NCI-H2171 (cell line): ENCODE measurements around the gene NFIC.
"Not testable (repeated sequence)": the region's sequence is repeated elsewhere in the genome, so short reads cannot be mapped to it uniquely, and the experiment has no call there.

ENCODE experiments used
- DNase-seq: peaks from one replicate; lab custom pipeline; 2025; lab: John Stamatoyannopoulos, UW

NFIC gene

DNA sequence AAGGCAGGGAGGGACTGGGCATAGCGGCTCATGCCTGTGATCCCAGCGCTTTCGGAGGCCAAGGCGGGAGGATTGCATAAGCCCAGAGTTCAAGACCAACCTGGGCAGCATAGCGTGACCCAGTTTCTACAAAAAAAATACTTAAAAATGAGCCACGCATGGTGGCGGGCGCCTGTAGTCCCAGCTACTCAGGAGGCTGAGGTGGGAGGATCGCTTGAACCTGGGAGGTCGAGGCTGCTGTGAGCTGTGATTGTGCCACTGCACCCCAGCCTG is 86.5 kb downstream of the NFIC start:
- DNase-seq = not testable (repeated sequence)

DNA sequence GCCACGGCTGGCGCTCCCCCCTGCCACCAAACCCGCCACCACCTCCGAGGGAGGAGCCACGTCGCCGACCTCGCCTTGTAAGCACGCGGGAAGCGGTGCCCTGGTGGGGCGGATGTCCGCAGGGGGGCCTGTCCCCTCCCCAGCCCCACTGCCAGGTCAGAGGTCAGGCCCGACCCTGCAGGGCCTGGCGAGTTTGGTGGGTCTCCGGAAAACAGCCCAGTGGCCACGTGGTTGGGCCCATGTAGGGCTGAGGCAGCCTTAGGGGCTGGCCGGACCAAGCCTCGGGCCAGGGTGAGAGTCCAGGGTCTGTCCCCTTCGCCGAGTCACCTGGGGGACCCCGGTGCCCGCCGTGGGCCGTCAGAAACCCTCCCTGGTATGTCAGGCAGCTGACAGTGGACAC is 87.5 kb downstream of the NFIC start:
- no peak for DNase-seq

GRCh38 chr19:3454656-3455392 is 88.4 kb downstream of the NFIC start:
- no peak for DNase-seq

- no peak for DNase-seq
These were observed 89.1 kb downstream of the NFIC start for GRCh38 chr19:3455393-3455955.

DNA sequence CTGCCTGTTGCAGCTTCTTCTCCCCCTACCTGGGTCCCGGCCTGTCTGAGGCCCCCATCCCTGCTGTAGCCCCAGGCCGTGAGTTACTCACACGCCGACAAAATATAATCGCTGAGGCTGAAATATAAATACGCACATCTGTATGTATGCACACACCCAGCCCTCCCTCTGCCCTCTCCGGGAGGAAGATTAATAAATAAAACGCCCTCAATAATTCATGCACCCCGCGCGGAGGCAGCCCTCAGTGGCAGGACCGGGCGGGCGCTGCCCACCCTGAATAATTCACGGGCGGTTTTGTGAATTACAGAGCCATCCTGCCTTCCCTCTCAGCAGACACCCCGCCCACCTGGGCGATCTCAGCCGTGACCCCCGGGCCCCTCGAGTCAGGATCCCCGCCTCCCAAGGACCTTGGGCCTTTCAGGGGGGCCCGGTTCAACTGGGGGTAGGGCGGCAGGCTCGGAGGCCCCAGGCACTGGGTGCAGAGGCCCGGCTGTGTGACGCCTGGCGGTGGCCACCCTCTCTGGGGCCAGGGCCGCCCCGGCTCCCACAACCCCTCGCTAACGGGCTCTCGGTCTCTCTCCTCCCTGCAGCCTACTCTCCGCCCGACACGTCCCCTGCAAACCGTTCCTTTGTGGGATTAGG is 89.7 kb downstream of the NFIC start:
- no peak for DNase-seq

- no peak for DNase-seq
These were observed 90.6 kb downstream of the NFIC start for GRCh38 chr19:3456925-3457527.

DNA sequence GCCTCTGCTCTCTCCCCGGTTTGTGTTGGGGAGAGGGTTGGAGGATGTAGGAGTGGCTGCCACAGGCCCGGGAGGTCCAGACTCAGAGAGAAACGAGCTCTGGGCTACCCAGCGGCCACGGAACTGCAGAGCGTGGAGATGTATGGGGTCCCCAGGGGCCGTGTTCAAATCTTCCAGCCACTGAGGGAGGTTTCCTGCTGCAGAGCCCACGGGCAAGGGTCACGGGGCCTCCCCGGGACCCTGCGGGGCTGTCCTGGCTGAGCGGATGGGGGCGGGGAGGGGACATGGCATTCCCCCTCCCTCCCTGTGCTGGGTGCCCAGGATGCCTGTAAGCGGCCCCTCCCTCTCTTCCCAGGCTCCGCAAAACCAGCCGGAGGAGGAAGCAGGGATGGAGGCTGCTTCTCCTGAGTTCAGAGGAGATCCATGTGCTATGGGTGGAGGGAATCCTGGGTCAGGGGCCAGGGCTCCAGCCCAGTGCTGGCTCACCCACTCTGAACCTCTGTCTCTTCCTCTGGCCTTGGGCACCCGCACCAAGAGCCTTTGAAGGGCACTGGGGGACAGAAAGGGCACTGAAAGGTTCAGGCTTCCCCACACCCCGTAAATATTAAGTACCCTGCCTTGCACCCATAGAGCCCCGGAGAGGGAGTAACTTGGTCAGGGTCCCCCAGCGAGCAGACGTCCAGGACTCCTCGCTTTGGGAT is 91.3 kb downstream of the NFIC start:
- DNase-seq = no peak

GRCh38 chr19:3458229-3459088 is 92.1 kb downstream of the NFIC start:
- no peak for DNase-seq

DNA sequence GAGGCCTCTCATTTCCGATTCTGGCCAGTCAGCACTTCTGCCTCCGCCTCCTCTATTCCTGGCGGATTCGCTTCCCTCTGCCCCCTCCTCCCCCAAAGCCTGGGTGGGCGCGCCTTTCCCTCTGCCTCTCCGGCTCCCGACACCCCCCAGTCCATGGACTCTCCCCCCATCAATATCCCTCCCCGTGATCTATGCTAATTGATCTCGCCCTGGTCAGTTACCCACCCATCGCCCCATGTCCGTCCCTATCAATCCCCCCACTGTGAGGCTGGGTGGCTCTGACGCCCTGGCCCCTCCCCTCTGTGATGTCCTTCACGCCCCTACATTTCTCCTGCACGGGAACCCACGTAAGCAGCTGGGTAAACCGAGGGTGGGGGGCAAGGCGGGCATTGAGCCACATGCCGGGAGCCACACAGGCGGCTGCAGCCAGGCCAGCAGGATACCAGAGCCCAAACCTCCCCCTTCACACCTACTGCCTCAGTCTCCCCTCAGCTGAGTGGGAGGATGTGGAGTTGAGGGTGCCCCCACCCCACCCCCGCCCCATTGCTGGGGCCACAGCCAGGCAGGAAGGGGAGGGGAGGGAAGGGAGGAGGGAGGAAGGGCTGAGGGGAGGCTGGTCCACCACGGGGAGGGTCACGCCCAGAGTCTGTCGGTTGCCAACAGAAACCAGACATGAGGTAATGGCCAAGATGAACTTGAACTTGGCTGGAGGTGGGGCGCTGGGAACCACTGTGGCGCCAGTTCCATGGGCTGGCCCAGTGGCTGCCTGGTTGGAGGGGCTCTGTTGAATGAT is 92.9 kb downstream of the NFIC start:
- no peak for DNase-seq

DNA sequence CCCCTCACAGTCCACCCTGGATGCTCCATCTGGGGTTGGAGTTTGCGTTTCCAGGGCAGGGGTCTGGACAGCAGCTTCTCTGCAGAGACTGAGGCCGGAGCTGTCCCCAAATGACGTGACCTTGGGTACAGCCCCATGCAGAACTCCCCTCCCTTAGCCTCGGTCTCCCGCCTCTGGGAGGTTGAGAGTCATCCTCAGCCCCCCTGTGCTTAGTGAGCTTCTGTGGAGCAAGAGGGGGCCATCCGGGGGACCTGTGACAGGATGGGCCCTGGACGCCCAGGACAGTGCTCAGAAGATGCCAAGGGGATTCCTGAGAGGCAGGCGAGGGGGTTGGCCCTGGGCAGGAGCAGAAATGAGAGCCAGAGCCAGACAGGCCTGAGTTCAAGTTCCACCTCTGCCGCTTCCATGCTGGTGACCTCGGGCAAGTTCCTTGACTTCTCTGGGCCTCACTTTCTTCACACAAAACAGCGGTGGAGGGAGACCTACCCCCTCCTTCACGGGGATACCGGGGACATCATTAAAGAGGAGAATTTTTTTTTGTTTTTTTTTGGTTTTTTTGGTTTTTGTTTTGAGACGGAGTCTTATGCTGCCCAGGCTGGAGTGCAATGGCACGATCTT is 93.7 kb downstream of the NFIC start:
- DNase-seq = no peak

DNA sequence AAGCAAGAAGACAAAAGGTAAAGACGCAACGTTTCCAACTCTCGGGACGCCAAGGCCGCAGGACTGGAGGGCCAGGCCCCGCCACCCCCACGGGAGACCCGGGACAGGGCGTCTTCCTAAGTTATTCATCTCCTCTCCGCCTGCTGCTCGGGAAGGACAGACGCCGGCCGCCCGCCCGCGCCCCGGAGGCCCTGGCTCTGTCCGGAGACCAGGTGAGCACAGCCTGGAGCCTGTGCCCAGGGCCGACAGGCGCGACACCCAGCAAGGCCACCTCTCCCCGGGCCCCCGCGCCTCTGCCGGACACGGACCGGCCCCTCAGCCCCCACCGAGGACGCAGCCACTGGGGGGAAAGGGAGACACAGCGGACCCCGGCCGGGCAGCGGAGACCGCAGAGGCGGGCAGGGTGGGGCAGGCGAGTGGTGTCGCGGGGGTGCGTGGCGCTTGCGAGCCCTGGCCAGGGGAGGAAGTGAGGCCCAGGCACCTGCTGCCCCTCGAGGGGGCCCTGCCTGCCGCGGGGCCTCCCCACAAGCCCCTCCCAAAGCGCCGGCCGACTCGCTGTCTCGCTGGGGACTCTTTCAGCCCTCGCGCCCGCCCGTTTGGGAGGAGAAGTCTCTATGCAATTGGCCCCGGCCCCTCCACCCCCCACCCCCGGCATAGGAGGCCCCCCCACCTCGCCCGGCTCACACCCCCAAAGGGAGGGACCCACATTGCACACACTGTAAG is 96.8 kb downstream of the NFIC start:
- no peak for DNase-seq

GRCh38 chr19:3463714-3464586 is 97.6 kb downstream of the NFIC start:
- no peak for DNase-seq

DNA sequence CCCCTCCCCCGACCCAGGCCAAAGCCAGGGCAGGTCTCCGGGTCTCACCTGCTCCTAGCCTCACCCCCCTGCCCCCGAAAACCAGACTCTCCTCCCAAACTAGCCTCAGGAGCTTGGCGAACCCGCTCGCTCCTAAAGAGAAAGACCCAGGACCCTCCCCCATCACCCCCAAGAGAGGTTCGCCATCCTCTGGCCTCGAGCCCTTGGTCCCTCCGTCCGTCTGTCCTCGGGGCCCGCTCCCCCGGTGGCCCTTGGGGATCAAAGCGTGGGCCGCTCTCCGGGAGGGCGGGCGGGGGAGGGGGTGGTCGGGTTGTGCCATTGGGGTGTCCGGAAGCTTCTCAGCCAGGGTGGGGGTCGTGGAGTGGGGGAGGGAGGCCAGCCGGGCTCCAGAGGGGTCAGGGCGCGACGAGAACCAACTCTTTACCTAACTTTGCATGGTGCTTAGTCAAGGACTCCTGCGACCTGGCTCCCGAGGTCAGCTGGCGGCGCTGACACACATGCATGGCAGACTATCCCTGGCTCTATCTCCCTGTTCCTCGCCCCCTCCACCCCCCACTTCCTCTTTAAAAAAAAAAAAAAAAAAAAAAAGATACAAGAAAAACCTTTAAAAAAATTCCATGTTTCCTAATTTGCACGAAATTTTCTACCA is 98.3 kb downstream of the NFIC start:
- DNase-seq = no peak

DNA sequence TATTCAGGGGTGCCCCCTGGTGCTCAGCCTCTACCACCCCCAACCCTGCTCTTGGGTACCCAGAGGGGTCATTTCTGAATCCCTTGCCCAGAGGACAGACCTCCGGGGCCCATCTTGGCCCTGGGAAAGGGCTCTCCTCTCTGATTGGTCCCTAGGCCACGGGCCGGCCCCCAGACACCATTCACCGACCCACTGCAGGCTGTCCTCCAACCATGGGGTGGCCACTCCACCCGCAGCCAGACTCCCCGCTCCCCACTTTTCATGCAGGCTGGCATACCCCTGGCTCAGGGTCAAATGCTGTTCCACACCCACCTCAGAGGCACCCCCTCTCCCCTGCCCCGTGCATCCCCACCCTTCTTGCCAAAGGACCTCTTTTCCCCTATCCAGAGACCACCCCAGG is 99.2 kb downstream of the NFIC start:
- DNase-seq = no peak

DNA sequence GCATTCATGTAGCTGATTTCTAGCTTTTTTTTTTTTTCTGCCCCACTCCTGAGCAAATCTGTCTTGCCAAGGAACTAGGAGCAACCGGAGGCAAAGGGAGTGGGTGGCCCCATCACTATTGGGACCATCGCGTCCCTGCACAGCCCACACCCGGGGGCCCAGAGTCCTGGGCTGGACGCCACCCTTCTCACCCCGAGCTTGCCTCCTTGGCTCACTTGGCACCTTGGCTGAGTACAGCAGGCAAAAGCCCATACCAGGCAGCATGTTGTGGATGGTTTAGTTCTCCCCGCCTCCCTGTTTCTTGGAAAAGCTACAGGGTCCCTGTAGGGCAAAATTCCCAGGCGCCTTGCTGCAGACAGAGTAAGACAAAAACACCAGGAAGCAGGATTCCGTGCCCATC is 100.3 kb downstream of the NFIC start:
- no peak for DNase-seq

DNA sequence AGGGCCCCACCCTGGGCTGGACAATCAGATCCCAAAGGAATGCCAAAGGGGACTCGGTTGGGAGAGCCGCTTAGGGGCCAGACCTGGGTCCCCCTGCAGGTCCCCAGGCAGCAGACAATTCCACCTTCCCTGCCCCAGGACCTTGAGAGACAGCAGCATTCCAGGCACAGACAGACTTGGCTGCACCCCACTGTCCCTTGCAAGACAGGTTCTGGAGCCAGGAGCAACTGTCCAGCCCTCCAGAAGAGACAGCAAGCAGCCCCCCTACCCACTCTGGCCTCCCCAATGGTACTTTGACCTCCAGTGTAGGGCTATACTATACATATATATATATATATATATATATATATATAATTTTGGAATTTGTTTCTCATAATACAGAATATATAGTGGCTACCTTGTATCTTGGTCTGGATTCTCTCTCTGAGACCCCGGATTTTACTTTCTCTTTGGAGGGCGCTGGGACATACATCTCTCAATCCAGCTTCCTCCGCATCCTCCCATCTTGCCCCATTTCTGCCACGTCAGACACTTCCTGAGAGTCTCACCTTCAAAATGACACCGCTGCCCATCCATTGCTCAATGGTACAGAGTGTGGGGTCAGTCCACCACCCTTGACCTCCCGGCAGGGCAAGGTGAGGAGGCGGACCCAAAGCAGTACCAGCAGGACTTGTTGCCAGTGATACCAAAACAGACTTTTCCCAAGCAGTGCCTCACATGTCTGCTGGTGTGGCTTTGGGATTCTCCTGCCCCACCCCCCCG is 101.2 kb downstream of the NFIC start:
- DNase-seq = no peak

DNA sequence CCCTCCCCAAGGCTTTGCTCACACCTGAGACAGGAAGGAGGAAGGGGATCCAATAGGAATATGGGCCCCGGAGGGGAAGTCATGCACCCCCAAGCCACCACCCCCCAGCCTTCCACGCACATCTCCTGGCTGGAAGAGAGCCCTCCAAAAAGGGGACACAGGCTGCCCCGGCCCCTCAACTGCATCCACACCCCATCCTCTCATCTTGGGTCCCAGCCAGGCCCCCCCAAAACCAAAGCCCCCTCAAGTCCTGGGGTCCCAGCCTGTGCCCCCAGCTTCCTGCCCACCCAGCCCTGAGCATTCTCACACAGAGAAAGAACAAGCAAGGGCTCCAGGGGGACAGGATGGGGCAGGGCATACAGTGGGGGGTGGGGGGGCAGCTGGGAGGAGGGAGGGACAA is 101.8 kb downstream of the NFIC start:
- DNase-seq = no peak
